Glutamatergic neuron (in vitro differentiated cells): ENCODE measurements around the gene TAF3. TPM values are rescaled to one million over a fixed set of nuclear protein-coding genes. Genes with fewer than 3 reads are reported as not detected.

ENCODE experiments used
- DNase-seq: peaks from one replicate; pipeline ENCODE4 v3.0.0; 2022
- H3K27ac Mint-ChIP-seq: one replicate; pipeline ENCODE4 v1.8.0; 2020; ENCODE audit warnings: mild to moderate bottlenecking, mixed read lengths, inconsistent platforms; ENCODE audit not compliant: unreplicated experiment
- H3K27me3 Mint-ChIP-seq: one replicate; pipeline ENCODE4 v1.8.0; 2020; ENCODE audit warnings: mild to moderate bottlenecking, moderate library complexity, mixed read lengths, inconsistent platforms; ENCODE audit not compliant: unreplicated experiment
- H3K36me3 Mint-ChIP-seq: one replicate; pipeline ENCODE4 v1.8.0; 2020; ENCODE audit warnings: mild to moderate bottlenecking, mixed read lengths, inconsistent platforms; ENCODE audit not compliant: unreplicated experiment
- H3K4me1 Mint-ChIP-seq: one replicate; pipeline ENCODE4 v1.8.0; 2020; ENCODE audit warnings: mild to moderate bottlenecking, low read depth, mixed read lengths, inconsistent platforms; ENCODE audit not compliant: unreplicated experiment
- H3K4me3 Mint-ChIP-seq: one replicate; pipeline ENCODE4 v1.8.0; 2020; ENCODE audit warnings: mild to moderate bottlenecking, mixed read lengths, inconsistent platforms; ENCODE audit not compliant: unreplicated experiment
- H3K9me3 Mint-ChIP-seq: one replicate; pipeline ENCODE4 v1.8.0; 2020; ENCODE audit warnings: mild to moderate bottlenecking, moderate library complexity, mixed read lengths, inconsistent platforms; ENCODE audit not compliant: unreplicated experiment
- total RNA-seq: library from RNA; stranded (reverse); fragmentation: NEBNext Ultra II Directional; extraction: Animal tissue kit (Norgen Biotek cat#: 25700); gene quantifications from one replicate; pipeline ENCODE4 v1.2.1, GENCODE V29; 2021; ENCODE audit not compliant: unreplicated experiment
- TF ChIP-seq, protein P1 (sequence below): fragments of 200-600 bp; sonication (generic); IDR thresholded peaks from one replicate; pipeline ENCODE4 v1.5.0; 2021; ENCODE audit not compliant: partially characterized antibody, unreplicated experiment

TAF3 gene
- total RNA-seq, 1 donor from 2014 or later, result 10.2 TPM

DNA sequence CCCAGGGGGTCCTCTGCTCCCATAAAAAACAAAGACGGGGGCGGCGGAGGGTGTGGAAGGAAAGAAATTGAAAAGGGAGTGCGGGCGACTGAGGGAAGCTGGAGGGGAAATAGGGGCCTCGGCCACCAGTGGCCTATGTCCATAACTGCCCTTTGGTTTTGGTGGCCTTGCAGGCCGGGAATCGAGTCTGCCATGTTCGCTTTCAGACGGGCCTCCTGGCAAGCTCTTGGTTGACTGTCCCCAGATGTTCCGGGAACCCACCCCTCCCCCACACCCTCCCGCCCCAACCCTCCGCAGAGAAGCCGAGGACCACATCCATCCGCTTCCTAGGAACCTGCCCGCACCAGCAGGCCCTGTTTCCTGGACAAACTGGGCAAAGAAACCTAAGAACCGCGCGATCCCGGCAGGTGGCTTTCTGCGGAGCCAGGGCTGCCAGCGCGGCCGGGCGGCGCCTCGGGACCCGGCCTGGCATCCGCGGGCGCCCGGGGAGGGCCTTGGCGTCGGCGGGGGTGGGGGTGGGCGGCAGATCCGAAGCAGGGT, 216.2 kb downstream of the TAF3 start:
- Mint-ChIP-seq H3K27me3 (peaks cover 40% of the 10 kb centered on the region), H3K4me3 (no peak overlapping the region), H3K4me1 (peaks cover 6% of the 10 kb centered on the region), H3K9me3 (peaks cover 13% of the 10 kb centered on the region), H3K27ac (no peak overlapping the region), H3K36me3 (no peaks in the 10 kb centered on the region)
- TF ChIP-seq, protein P1, sequence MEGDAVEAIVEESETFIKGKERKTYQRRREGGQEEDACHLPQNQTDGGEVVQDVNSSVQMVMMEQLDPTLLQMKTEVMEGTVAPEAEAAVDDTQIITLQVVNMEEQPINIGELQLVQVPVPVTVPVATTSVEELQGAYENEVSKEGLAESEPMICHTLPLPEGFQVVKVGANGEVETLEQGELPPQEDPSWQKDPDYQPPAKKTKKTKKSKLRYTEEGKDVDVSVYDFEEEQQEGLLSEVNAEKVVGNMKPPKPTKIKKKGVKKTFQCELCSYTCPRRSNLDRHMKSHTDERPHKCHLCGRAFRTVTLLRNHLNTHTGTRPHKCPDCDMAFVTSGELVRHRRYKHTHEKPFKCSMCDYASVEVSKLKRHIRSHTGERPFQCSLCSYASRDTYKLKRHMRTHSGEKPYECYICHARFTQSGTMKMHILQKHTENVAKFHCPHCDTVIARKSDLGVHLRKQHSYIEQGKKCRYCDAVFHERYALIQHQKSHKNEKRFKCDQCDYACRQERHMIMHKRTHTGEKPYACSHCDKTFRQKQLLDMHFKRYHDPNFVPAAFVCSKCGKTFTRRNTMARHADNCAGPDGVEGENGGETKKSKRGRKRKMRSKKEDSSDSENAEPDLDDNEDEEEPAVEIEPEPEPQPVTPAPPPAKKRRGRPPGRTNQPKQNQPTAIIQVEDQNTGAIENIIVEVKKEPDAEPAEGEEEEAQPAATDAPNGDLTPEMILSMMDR, result no peak
- no peak for DNase-seq

DNA sequence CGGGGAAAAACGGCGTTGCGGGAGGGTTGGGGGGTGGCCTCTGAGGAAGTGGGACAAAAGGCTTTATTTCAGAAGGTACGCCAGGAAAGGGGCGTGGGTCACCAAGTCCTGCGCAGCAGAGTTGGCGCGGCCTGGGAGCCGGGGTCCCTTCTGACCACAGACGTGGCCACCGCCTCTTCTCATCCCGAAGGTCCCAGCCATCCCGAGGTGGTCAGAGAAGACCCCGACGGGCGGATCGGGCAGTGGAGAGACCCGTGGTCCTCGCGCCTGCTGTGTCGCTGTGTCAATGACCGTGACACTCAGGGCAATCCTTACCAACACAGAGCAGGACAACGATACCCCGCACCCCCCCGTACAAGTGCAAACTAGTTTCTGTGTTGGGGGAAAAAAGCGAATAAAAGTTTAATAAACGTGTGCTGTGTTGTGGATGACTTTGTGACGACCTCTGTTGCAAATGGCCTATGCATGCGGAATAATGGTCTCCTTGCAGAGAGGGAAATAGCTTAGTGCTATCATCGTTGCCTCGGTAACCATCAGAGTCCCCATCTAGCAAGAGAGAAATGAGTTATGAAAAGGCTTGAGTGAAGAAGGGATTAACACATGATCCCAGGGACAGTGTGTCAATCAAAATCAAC, 216.8 kb downstream of the TAF3 start:
- Mint-ChIP-seq H3K4me3 (peak overlapping the region; percentile 77), H3K27ac (no peak overlapping the region), H3K4me1 (peaks cover 6% of the 10 kb centered on the region), H3K27me3 (peaks cover 43% of the 10 kb centered on the region), H3K36me3 (no peaks in the 10 kb centered on the region), H3K9me3 (peaks cover 13% of the 10 kb centered on the region)
- TF ChIP-seq, protein P1, result no peak
- no peak for DNase-seq

DNA sequence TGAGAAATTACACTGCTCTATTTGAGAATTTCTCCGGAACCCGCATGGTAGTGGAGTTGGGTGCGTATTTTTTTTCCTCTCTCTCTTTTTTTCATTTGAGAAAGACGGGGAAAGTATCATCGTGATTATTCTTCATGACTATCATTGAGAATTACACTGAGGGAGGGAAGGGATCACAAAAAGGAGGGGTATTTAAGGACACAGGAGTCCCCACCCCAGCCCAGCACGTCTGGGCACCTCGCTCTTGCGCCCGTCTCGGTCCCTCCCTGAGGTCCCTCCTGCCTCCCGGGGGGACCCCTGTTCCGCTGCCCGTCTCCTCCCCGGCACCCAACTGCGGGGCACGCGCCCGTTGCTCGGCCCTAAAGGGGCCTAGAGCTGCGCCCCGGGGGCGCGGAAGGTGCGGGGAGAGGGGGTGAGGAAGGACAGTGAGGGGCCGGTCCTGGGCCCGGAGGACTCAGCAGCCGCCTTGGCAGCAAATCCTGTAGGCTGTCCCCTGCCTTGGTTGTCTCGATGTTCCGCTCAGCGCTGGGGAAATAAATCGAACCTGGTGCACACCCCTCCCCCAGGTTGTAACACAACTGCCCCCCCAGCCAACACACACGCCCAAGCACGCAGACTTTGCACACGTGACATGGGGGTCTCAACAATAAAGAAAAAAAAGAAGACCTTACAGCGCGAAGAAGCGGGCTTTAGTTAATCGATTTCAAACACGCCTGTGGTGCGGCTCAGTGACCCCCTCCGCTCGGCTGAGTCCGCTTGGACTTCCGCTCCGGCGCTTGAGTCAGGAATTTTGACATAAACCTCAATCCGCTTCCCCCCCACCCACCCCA, 217.6 kb downstream of the TAF3 start:
- H3K4me1 Mint-ChIP-seq, result peaks cover 6% of the 10 kb centered on the region
- H3K9me3 Mint-ChIP-seq, result peaks cover 13% of the 10 kb centered on the region
- no peak overlapping the region for H3K27ac Mint-ChIP-seq
- H3K4me3 Mint-ChIP-seq, result peak overlapping the region; percentile 77
- TF ChIP-seq, protein P1, result no peak
- H3K36me3 Mint-ChIP-seq, result no peaks in the 10 kb centered on the region
- peaks cover 48% of the 10 kb centered on the region for H3K27me3 Mint-ChIP-seq
- no peak for DNase-seq

DNA sequence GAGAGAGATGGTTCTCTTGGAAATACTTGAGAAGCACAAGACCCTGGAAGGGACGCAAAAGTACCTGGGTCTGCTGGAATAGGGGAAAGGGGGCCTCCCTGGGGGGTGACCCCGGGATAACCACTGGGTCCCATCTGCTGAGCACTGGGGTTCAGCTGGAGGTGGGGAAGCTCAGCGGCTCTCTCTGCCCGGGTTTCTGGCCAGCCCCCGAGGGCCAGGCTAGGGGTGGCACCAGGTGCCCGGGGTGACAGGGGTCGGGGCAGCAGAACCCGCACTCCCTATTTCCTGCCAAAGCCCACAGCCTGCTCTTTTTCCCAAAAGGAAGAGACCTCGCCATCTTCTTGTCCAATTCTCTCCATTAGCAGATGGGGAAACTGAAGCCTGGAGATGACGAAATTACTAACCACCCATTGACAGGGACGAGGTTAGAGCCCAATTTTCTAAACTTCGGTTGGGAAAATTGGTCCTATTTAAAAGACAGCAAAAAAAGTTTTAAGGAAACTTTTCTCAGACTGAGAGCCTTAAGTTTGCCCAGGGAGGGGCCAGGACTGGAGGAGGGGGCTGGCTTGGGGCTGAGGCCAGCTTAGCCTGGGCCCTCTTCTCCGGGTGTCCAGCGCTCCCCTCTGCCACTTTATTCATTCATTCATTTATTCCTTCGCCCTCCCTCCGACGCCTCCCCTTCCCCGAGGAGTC, 218.3 kb downstream of the TAF3 start:
- Mint-ChIP-seq H3K4me1 (peaks cover 6% of the 10 kb centered on the region), H3K27ac (no peak overlapping the region), H3K36me3 (no peaks in the 10 kb centered on the region), H3K4me3 (no peak overlapping the region), H3K9me3 (peaks cover 13% of the 10 kb centered on the region), H3K27me3 (peaks cover 53% of the 10 kb centered on the region)
- DNase-seq, result no peak
- TF ChIP-seq, protein P1, result no peak
